OCI-LY7 (cell line): ENCODE data around the gene CUX1.

Experiments
- EZH2phosphoT487 ChIP-seq: fragments of 200-600 bp; sonication (generic); IDR thresholded peaks from 2 replicates; pipeline ENCODE4 v1.6.1; 2018; ENCODE audit warnings: low read depth, borderline replicate concordance, mild to moderate bottlenecking, mixed run types, antibody characterized with exemption, low read length, moderate library complexity, mixed read lengths
- TF ChIP-seq, protein P1 (sequence below): fragments of 200-600 bp; sonication (generic); conservative IDR thresholded peaks from 2 replicates; pipeline ENCODE4 v1.5.1; 2014; ENCODE audit warnings: mild to moderate bottlenecking, antibody characterized with exemption, low read length, moderate library complexity, mixed read lengths

DNA sequence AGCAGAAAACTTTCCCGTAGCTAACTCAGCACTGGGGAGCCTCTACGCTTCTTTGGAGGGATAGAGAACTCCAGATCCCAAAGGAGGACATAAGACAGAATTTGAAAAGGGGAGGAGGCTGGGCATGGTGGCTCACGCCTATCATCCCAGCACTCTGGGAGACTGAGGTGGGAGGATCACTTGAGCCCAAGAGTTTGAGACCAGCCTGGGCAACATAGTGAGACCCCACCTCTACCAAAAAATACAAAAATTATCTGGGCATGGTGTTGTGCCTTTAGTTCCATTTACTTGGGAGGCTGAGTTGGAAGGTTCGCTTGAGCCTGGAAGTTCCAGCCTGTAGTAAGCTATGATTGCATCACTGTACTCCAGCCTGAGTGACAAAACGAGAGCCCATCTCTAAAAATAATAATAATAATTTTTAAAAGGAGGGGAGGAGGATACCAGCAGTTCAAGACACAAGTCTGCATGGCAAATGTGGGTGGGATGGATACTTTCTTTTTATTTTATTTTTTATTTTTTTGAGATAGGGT lies 303.3 kb downstream of the CUX1 start:
- TF ChIP-seq, protein P1, sequence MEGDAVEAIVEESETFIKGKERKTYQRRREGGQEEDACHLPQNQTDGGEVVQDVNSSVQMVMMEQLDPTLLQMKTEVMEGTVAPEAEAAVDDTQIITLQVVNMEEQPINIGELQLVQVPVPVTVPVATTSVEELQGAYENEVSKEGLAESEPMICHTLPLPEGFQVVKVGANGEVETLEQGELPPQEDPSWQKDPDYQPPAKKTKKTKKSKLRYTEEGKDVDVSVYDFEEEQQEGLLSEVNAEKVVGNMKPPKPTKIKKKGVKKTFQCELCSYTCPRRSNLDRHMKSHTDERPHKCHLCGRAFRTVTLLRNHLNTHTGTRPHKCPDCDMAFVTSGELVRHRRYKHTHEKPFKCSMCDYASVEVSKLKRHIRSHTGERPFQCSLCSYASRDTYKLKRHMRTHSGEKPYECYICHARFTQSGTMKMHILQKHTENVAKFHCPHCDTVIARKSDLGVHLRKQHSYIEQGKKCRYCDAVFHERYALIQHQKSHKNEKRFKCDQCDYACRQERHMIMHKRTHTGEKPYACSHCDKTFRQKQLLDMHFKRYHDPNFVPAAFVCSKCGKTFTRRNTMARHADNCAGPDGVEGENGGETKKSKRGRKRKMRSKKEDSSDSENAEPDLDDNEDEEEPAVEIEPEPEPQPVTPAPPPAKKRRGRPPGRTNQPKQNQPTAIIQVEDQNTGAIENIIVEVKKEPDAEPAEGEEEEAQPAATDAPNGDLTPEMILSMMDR = no peak
- no peak for TF ChIP-seq EZH2phosphoT487
